Spleen (tissue), 7 donors: Measurements from ENCODE around the gene NLRP1.

Source experiments
- CTCF ChIP-seq, 11 experiments: fragments of 200-600 bp in 7 of 11; fragments of 450-650 bp in 4 of 11; sonication (generic) in 4 of 11; IDR thresholded peaks in 8 of 11; conservative IDR thresholded peaks in 3 of 11; 1 replicate in 7 of 11; 2 replicates in 4 of 11; pipeline versions ENCODE4 v1.4.0 to v1.8.0; 2016 to 2021; ENCODE audit warnings: antibody characterized with exemption in 11 of 11, inconsistent platforms in 4 of 11, mild to moderate bottlenecking in 1 of 11
- POLR2A ChIP-seq, 3 donors: fragments of 450-650 bp; IDR thresholded peaks; one replicate each; pipeline ENCODE4 v1.5.1; 2017; ENCODE audit warnings: antibody characterized with exemption in 3 of 3, mild to moderate bottlenecking in 1 of 3
- POLR2AphosphoS5 ChIP-seq, 3 donors: sonication (generic); formaldehyde crosslinking; IDR thresholded peaks; one replicate each; pipeline ENCODE4 v1.5.1; 2017; ENCODE audit warnings: antibody characterized with exemption in 3 of 3
- donor health status: DM: no; HTN: no; CAD: no; lungs with moderate emphysema.
- donor health status: DM: no; HTN: no; CAD: no.
- donor health status: DM: no; HTN: no; CAD: no.

- no peak for TF ChIP-seq CTCF (IDR thresholded peaks at IDR 0.05 in 8 of 11, conservative IDR thresholded peaks at IDR 0.05 in 3 of 11)
- peak in 1 of 3 donors; percentile 15 for TF ChIP-seq POLR2AphosphoS5 (IDR thresholded peaks at IDR 0.05)
- no peak for TF ChIP-seq POLR2A (IDR thresholded peaks at IDR 0.05)
These were observed 72.7 kb downstream of the NLRP1 start for GRCh38 chr17:5511401-5512225.
